GM19023 (cell line): ENCODE data around the gene RPS24.

Source experiments
- ATAC-seq: cut with Tn5 transposase; IDR thresholded peaks from one replicate; pipeline ENCODE4 v1.9.1; 2021; ENCODE audit warnings: mild to moderate bottlenecking, moderate library complexity; ENCODE audit not compliant: unreplicated experiment

The RPS24 gene

GRCh38 chr10:78081292-78081691 lies 47.6 kb downstream of the RPS24 start:
- ATAC-seq = no peak

- ATAC-seq = no peak
These were observed 49.0 kb downstream of the RPS24 start for GRCh38 chr10:78082636-78083035.
